Spinal cord (tissue), 10 donors: ENCODE results near the gene SMIM35. TPM values are rescaled to one million over a fixed set of nuclear protein-coding genes. Genes with fewer than 3 reads are reported as not detected.

ENCODE experiments used
- DNase-seq, 6 donors: peaks; one replicate each; pipeline versions ENCODE4 v3.0.0 to v3.0.0-alpha.2; 2013 to 2015; ENCODE audit warnings: low spot score in 6 of 6, low read depth in 4 of 6
- H3K27ac ChIP-seq: one replicate; pipeline ENCODE4 v1.5.1; 2013; ENCODE audit warnings: low read depth, low read length, control low read depth
- H3K27me3 ChIP-seq: one replicate; pipeline ENCODE4 v1.6.1; 2013; ENCODE audit warnings: low read length; ENCODE audit not compliant: control insufficient read depth, insufficient read depth
- H3K36me3 ChIP-seq: one replicate; pipeline ENCODE4 v1.6.1; 2013; ENCODE audit warnings: low read length; ENCODE audit not compliant: control insufficient read depth, insufficient read depth
- H3K4me1 ChIP-seq: one replicate; pipeline ENCODE4 v1.6.1; 2013; ENCODE audit warnings: low read length; ENCODE audit not compliant: control insufficient read depth, insufficient read depth
- H3K4me3 ChIP-seq: one replicate; pipeline ENCODE4 v1.5.1; 2013; ENCODE audit warnings: low read depth, low read length, control low read depth
- H3K9me3 ChIP-seq: one replicate; pipeline ENCODE4 v1.6.1; 2013; ENCODE audit warnings: low read length; ENCODE audit not compliant: control insufficient read depth, insufficient read depth
- WGBS: methylation state at CpG from one replicate; pipeline ENCODE4 v1.1.5; 2013; ENCODE audit warnings: missing lambda C conversion rate; ENCODE audit not compliant: insufficient coverage; 5-methylcytosine and 5-hydroxymethylcytosine counted together
- polyA plus RNA-seq, 2 donors: library from polyadenylated mRNA; unstranded; fragments of 120-200 nt; gene quantifications; one replicate each; pipeline ENCODE4 v1.2.1, GENCODE V29; 2013; ENCODE audit not compliant: insufficient read length in 2 of 2
- total RNA-seq, 2 donors: library from RNA; depleted of rRNA in 1 of 2; stranded (reverse); fragments of 120-200 nt in 1 of 2; fragments of >200 nt in 1 of 2; gene quantifications; one replicate each; pipeline versions ENCODE4 v1.2.3 to v1.2.4, GENCODE V29; 2013 to 2014
- donor health status: healthy.

SMIM35 gene
- total and polyA plus RNA-seq, 4 donors: 0.06 to 0.20 (median 0.10) TPM; not detected in 1

- H3K4me3 ChIP-seq: no peak overlapping the region
- no peaks in the 10 kb centered on the region for H3K4me1 ChIP-seq
- no peak overlapping the region for H3K27ac ChIP-seq
- H3K27me3 ChIP-seq: no peaks in the 10 kb centered on the region
- DNase-seq: peak in 1 of 6 donors; percentile 20
- WGBS: 59% methylated on average over 3 of the region's 4 CpGs
- H3K36me3 ChIP-seq: no peaks in the 10 kb centered on the region
- no peaks in the 10 kb centered on the region for H3K9me3 ChIP-seq
Observed at GRCh38 chr11:118128310-118128709, 41.5 kb upstream of the SMIM35 start.

- H3K4me1 ChIP-seq: no peaks in the 10 kb centered on the region
- H3K27me3 ChIP-seq: no peaks in the 10 kb centered on the region
- DNase-seq: no peak
- 63% methylated on average over 5 of the region's 7 CpGs for WGBS
- no peak overlapping the region for H3K27ac ChIP-seq
- no peaks in the 10 kb centered on the region for H3K36me3 ChIP-seq
- no peak overlapping the region for H3K4me3 ChIP-seq
- H3K9me3 ChIP-seq: no peaks in the 10 kb centered on the region
Observed at GRCh38 chr11:118126082-118126838, 39.5 kb upstream of the SMIM35 start.

DNA sequence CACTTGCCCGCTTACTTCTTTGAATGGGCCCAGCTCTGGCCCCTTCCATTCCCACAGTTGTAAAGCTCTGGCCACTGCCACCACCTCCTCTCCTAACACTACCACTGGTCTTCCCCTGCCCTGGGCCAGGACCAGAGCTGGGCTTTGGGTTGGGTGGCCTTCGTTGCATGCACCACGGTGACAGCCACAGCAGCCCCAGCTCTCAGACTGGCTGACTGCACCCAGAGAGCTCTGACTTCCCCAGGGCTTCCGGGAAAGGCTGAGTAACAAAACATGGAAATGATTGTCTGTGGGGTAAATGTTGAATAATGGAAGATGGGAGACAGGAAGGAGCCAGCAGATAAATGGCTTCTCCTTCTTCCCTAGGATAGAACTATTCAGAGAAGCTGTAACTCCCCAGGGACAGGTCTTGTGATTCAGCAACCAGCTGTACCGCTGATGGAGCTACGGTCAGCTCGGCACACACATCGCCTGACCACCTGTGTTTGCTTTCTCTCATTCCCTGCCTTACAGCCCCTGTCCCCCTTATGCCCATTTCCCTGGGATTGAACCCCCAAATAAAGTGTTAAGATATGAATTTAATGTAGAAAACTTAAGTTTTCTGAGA is 38.3 kb upstream of the SMIM35 start:
- H3K27me3 ChIP-seq: no peaks in the 10 kb centered on the region
- 81% methylated on average over 4 of the region's 8 CpGs for WGBS
- H3K4me1 ChIP-seq: no peaks in the 10 kb centered on the region
- H3K36me3 ChIP-seq: no peaks in the 10 kb centered on the region
- no peak for DNase-seq
- H3K27ac ChIP-seq: no peak overlapping the region
- H3K4me3 ChIP-seq: no peak overlapping the region
- H3K9me3 ChIP-seq: no peaks in the 10 kb centered on the region

- DNase-seq: no peak
Observed at GRCh38 chr11:118120793-118121192, 34.0 kb upstream of the SMIM35 start.

DNA sequence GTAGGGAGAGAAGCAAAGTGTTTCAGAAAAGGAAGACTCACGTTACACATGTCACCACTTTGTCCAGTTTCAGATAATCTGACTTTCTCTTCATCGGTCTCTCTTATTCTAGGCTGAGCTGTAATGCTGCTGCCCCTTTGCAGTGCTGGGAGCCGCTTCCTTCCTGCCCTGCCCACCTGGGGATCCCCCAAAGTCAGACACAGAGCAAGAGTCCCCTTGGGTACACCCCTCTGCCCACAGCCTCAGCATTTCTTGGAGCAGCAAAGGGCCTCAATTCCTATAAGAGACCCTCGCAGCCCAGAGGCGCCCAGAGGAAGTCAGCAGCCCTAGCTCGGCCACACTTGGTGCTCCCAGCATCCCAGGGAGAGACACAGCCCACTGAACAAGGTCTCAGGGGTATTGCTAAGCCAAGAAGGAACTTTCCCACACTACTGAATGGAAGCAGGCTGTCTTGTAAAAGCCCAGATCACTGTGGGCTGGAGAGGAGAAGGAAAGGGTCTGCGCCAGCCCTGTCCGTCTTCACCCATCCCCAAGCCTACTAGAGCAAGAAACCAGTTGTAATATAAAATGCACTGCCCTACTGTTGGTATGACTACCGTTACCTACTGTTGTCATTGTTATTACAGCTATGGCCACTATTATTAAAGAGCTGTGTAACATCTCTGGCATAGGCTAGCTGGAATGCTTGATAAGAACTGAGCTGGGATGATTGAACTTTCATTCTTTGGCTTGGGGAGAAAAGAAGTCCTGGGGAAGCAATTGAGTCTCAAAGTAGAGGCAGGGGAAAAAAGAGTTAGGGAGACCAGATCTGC is 31.2 kb upstream of the SMIM35 start:
- Histone ChIP-seq H3K36me3 (no peaks in the 10 kb centered on the region), H3K27me3 (no peaks in the 10 kb centered on the region), H3K4me1 (no peaks in the 10 kb centered on the region), H3K9me3 (no peaks in the 10 kb centered on the region), H3K4me3 (no peak overlapping the region), H3K27ac (no peak overlapping the region)
- no peak for DNase-seq
- WGBS: 64% methylated on average over 6 of the region's 9 CpGs

More at GRCh38 chr11:118120793-118121192, 34.0 kb upstream of the SMIM35 start:
- Histone ChIP-seq H3K4me1 (no peaks in the 10 kb centered on the region), H3K27ac (no peak overlapping the region), H3K36me3 (no peaks in the 10 kb centered on the region), H3K4me3 (no peak overlapping the region), H3K9me3 (no peaks in the 10 kb centered on the region), H3K27me3 (no peaks in the 10 kb centered on the region)
- WGBS: no CpG with 5 or more reads among the region's 1 CpG

GRCh38 chr11:118115048-118115447 is 28.3 kb upstream of the SMIM35 start:
- H3K4me3 ChIP-seq: no peak overlapping the region
- no peak overlapping the region for H3K27ac ChIP-seq
- H3K9me3 ChIP-seq: no peaks in the 10 kb centered on the region
- H3K4me1 ChIP-seq: no peaks in the 10 kb centered on the region
- WGBS: 93% methylated on average over 7 of the region's 7 CpGs
- H3K27me3 ChIP-seq: no peaks in the 10 kb centered on the region
- no peaks in the 10 kb centered on the region for H3K36me3 ChIP-seq
- no peak for DNase-seq

GRCh38 chr11:118114266-118114665 is 27.5 kb upstream of the SMIM35 start:
- DNase-seq: no peak
- Histone ChIP-seq H3K27ac (no peak overlapping the region), H3K4me1 (no peaks in the 10 kb centered on the region), H3K4me3 (no peak overlapping the region), H3K27me3 (no peaks in the 10 kb centered on the region), H3K9me3 (no peaks in the 10 kb centered on the region), H3K36me3 (no peaks in the 10 kb centered on the region)
- no CpG with 5 or more reads among the region's 1 CpG for WGBS

- Histone ChIP-seq H3K27ac (no peak overlapping the region), H3K36me3 (no peaks in the 10 kb centered on the region), H3K4me1 (no peaks in the 10 kb centered on the region), H3K4me3 (no peak overlapping the region), H3K27me3 (peaks cover 2% of the 10 kb centered on the region), H3K9me3 (no peaks in the 10 kb centered on the region)
- 85% methylated on average over 5 of the region's 11 CpGs for WGBS
- no peak for DNase-seq
Observed at GRCh38 chr11:118112711-118113430, 26.1 kb upstream of the SMIM35 start.

- Histone ChIP-seq H3K27ac (no peak overlapping the region), H3K27me3 (peaks cover 2% of the 10 kb centered on the region), H3K36me3 (no peaks in the 10 kb centered on the region), H3K4me3 (no peak overlapping the region), H3K9me3 (no peaks in the 10 kb centered on the region), H3K4me1 (no peaks in the 10 kb centered on the region)
- WGBS: 80% methylated on average over 5 of the region's 6 CpGs
- no peak for DNase-seq
Observed at GRCh38 chr11:118111744-118112035, 24.9 kb upstream of the SMIM35 start.
